Stimulated activated CD8-positive, alpha-beta memory T cell treated with anti-CD3 and anti-CD28 coated beads, Interleukin-15, amount 100 ng/mL, for 1 hour (primary cell): ENCODE measurements around the gene OPA3.
"Not testable (repeated sequence)": the region's sequence is repeated elsewhere in the genome, so short reads cannot be mapped to it uniquely, and the experiment has no call there.

Experiments used
- DNase-seq: peaks from one replicate; pipeline ENCODE4 v3.0.0-alpha.2; 2020; ENCODE audit warnings: low read depth

OPA3 gene

DNA sequence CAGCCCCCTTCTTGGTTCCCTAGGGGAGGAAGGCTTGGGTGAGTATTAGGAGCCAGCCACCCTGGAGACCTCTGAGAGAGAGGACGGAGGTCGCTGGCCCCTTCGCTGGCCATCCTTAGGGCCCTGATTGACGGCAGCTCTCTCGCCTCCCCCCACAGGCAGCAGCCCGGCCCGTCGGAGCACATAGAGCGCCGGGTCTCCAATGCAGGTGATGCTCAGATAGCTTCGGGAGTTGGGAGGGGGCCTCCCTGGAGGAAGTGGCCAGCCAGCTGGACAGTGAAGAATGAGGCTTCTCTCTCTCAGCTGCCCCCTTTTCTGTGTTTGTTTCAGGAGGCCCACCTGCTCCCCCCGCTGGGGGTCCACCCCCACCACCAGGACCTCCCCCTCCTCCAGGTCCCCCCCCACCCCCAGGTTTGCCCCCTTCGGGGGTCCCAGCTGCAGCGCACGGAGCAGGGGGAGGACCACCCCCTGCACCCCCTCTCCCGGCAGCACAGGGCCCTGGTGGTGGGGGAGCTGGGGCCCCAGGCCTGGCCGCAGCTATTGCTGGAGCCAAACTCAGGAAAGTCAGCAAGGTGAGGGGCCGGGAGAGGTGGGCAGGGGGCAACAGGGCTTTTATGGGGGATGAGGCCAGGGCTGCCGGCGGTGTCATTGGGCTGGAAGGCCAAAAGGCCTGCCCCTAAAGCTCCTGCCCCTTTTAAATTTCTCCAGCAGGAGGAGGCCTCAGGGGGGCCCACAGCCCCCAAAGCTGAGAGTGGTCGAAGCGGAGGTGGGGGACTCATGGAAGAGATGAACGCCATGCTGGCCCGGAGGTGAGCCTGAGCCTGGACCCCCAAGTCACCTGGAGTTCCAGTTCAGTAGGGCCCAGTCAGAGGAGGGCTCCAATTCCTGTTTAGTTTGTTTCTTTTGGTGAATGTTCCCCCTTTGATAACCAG lies 62.3 kb downstream of the OPA3 start:
- DNase-seq = no peak

DNA sequence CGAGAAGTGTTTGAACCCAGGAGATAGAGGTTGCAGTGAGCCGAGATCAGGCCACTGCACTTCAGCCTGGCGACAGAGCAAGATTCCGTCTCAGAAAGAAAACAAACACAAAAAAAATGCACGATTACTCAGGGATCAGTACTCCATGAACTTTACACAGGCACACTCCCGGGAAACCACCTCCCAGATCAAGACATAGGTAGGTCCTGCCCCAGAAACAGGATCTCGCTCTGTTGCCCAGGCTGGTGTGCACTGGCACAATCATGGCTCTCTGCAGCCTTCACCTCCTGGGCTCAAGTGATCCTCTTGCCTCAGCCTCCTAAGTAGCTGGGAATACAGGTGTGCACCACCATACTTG lies 66.2 kb downstream of the OPA3 start:
- DNase-seq = no peak

DNA sequence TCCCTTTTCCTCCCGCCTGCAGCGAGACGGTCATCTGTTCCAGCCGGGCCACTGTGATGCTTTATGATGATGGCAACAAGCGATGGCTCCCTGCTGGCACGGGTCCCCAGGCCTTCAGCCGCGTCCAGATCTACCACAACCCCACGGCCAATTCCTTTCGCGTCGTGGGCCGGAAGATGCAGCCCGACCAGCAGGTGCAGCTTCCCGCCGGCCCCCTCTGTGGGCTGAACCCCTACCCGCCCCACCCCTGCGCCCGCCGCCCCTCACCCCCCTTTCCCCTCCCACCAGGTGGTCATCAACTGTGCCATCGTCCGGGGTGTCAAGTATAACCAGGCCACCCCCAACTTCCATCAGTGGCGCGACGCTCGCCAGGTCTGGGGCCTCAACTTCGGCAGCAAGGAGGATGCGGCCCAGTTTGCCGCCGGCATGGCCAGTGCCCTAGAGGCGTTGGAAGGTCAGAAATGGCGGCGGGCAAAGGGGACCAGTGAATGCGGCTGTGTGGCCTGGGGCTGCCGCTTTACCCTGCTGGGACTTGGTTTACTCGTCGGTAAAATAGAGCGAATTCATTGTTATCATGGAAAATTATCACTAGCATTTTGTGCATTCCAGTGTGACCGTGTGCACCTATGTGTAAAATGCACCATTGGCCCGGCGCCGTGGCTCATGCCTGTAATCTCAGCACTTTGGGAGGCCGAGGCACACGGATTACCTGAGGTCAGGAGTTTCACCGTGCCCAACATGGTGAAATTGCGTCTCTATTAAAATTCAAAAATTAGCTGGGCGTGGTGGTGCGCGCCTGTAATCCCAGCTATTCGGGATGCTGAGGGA lies 66.7 kb downstream of the OPA3 start:
- DNase-seq = no peak

DNA sequence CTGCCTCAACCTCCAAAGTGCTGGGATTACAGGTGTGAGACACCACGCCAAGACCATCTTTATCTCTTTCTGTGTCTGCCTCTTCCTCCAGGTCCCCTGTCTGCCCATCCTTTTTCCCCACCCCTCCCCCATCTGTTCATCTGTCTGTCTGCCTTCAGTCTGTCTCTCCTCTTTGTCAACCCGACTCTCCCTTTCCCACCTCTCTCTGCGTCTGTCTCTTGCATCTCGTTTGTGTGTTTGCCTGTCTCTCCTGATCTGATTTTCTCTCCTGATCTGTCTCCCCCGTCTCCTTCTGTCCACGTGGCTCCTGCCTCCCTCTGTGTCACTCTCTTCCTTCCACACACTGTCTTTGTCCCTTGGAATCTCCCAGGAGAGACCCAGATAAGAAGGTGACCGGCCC lies 67.4 kb downstream of the OPA3 start:
- no peak for DNase-seq

DNA sequence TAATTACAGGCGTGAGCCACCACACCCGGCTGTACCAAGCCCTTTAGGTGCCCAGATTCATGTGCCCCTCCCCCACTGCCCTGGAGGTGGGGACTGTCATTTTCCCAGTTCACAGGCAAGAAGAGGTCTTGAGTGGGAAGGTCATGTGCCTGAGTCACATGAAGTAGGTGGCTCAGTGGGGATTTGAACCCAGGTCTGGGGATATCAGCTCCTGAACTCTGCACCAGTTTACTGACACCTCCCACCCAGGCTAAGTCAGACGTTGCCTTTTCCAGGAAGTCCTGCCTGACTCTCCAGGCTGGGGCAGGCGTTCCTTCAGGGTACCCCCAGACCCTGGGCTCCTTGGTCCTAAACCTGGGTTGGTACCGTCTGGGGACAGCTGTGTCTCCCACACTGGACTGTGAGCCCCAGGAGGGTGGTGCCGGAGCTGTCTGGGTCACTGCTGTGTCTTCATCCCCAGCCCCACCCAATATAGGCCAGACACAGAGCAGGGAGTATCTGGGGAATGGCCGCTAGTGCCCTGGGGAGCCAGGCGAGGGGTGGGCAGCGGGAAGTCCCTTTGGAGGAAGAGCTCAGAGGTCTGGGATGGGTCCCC lies 68.7 kb downstream of the OPA3 start:
- no peak for DNase-seq

DNA sequence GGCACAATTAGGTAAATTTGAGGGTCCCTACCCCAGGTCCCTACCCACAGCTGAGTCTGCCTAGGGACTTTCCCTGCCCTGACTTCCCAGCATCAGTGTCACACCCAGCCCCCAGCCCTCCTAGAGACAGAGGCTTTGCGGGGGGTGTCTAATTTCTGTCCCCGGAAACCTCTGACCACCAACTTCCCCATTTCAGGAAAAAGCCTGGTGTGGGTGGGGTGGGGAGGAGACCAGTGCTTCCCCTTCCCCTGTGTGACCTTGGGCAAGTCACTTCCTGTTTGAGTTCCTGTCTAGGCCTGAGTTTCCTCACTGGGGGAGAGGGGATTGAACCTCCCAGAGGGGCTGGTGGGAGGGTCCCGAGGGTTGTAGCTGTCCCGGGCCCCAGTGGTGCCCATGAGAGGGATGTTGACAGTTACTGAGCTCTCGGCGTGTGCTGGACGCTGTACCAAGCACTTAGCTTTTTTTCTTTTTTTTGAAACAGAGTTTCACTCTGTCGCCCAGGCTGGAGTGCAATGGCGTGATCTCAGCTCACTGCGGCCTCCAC lies 69.4 kb downstream of the OPA3 start:
- no peak for DNase-seq

DNA sequence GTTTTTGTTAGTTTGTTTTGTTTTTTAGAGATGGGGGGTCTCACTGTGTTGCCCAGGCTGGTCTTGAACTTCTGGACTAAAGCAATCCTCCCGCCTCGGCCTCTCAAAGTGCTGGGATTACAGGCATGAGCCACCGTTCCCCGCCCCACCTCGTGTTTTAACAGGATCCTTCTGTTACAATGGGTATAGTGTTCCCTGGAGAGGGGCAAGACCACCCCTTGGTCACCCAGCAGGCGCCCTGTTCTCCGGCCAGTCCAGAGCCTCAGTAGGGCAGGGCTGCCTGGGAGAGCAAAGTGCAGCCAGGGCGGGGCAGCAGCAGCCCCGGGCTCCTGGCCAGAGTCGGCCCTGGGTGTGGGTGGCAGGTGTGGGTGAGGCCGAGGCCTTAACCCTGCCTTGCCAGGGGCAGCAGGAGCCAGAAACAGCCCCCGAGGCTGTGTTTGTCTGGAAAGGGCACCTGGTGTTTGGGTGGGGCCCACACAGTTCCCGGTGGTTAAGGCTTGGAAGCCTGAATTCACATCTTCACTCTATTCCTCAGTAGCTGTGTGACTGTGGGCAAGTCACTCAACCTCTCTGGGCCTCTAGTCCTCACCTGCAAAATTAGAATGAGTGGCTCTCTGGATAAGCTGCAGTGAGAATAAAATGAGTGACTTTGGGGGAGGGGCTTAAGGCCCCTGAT lies 70.1 kb downstream of the OPA3 start:
- DNase-seq = no peak

DNA sequence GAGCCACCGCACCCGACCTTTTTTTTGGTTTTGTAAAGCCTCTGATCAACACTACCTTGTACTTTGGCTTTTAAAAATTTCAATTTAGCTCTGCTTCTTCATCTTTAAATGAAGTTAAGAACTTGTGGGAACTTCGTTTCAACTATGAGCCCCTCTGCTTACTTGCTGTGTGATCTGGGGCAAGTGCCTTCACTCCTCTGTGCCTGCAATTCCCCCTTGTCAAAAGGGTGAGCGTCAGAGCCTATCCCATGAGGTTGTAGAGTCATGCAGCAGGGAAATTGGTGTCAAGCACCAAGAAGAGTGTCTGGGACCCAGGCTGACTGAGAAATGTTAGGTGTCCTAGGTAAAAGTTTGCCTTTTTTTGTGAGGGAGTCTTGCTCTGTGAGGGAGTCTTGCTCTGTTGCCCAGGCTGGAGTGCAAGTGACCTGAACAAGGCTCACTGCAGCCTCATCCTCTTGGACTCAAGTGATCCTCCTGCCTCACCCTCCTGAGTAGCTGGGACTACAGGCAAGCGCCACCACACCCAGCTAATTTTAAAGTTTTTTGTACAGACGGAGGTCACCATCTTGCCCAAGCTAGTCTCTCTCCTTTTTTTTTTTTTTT lies 71.6 kb downstream of the OPA3 start:
- no peak for DNase-seq

DNA sequence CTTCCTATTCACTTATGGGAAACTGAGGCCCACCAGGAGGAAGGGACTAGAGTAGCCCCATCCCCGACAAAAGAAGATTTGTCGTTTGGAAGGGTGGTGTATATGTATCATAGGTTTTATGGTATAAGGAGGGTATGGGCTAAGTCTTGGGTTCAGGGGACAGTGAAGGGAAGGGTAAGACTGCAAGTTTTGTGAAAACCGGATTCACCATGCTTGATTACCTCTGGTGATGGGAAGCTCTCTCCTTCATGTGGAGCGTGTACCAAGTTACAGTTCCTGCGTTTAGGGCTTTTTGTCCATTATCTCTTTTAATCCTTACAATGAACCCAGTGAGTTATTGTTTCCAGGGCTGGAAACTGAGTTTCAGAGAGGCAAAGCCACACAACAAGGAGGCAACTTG lies 73.5 kb downstream of the OPA3 start:
- no peak for DNase-seq

DNA sequence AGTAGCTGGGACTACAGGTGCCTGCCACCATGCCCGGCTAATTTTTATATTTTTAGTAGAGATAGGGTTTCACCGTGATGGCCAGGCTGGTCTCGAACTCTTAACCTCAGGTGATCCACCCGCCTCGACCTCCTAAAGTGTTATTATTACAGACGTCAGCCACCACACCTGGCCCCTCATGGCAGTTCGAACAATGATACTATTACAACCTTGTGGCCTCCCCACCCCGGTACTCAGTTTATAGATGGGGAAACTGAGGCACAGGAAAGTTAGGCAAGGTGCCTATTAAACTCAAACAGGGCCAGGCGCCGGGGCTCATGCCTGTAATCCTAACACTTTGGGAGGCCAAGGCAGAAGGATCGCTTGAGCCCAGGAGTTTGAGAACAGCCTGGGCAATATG lies 74.2 kb downstream of the OPA3 start:
- not testable (repeated sequence) for DNase-seq

DNA sequence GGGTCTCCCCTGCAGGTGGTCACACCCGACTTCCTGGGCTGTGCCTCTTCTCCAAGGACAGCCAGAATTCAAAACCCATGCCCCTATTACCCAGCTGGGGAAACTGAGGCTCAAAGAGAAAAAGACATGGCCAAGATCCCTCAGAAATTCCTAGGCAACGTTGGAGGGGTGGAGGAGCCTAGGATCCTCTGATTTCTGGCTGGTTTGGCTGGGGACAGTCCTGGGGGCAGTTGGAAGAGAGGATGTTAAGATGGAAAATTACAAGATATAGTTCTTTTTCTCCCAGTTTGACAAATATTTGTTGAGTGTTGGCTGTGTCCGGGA lies 74.9 kb downstream of the OPA3 start:
- DNase-seq = no peak

DNA sequence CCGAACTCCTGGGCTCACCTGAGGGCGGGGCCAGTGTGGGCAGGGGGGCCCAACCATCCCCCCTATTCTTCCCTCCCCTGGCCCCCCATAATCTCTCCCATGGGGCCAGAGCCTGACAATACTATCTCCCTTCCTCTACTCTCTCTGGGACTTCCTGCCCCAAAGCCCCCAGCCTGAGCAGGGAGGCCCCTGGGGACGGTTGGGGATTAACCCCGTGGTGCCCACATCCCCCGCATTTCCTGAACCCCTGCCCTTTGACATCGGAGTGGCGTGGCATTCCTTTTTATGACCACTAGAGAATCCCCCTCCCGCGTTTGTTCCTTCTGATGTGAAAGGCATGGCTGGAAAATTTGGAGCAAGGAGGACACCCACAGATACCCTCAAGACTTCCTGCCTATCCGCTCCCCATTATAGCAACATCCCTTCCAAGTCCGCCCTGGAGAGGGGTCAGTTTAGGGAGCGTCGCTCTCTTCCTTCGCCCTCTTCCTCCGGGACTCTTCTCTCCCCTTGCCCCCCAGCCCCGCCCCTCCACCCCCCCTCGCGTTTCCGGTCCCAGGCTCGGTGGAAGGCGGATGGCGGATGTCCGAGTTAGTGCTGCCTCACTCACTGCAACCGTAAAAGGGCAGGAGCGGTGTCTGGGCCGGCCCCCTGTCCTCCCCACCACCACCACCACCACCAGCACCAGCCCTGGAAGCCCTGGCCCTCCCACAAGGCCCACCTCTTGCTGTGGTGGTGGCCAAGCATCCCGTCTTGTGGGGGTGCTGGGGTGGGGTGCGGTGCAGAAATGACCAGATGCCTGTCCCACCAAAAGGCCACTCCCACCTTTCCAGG lies 75.5 kb downstream of the OPA3 start:
- no peak for DNase-seq

DNA sequence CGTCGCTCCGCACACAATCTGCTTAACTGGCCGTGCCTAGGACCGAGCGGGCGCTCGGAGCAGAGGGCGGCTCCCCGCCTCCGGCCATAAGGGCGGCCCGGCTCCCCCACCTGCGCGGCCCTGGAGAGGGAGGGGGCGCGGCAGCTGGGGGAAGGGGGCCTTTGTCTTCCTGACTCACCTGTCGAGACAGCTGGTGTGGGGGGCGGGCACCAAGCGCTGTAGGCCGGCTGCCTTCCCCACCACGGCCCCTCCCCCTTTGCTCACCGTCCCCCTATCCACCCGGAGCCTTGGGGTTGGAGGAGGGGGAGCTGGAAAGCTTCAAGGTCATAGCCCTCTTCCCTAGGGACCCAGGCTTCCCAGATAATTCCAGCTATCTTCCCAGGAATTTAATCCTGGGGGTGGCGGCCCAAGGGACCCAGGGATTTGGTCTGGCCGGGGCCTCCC lies 76.2 kb downstream of the OPA3 start:
- no peak for DNase-seq

DNA sequence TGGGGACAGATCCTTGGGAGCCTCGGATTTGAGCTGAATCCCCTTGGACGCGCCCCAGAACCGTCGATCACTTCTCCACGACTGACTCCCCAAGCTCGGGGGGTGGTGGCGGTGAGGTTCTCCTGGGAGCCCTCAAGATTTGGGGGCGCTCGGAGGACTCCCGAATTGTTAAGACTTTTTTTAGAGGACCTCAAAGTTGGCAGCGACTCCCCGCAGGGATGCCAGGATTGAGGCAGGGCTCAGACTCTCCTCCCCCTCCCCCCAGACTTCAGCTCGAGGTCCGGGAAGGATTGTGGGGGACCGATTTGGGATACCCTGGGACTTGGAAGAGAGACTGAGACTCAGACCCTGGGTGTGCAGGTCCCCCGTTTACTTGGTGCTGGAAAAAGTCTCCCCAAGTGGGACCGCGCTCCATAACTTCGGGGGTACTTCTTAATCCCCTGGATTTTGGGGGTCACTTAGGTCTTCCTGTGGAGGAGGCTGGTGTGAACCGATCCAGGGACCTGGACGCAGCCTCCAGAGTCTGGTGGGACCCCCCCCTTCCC lies 76.7 kb downstream of the OPA3 start:
- DNase-seq = no peak

DNA sequence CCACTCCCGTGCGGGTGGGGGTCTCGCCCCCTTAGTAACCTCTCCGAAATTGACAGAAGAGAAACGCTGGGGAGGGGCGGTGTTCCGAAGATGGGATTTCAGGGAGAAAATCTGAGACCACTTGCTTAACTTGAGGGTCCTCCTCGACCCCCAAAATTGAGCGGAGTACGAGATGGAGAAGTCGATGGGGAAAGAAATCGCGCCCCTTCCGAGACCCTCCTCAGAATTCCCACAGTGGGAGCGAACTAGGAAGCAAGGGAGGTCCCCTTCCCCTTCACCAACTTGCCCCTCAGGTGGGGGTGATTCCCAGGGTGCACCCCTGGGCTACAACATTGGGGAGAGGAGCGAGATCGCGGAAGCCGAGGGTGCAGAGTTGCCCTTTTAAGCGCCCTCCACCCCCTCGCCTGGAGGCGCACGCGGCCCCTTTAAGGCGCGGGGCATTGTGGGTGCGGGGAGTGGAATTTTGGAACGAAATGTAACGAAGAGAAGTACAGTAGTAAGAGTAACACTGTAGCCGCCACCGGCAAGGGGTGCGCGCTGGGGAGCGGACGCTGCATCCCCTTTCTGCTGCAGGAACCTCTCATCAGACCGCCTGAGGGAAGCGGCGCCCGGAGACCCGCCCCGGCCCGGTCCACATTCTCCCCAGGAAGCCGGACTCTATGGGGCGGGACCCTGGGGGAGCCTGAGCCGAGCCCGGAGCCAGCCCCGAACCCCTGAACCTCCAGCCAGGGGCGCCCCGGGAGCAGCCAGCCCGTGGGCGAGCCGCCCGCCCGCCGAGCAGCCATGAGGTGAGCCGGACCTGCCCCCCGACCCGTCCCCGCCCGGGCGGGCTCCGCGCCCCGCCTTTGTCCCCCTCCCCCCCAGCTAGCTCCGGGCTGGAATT lies 77.4 kb downstream of the OPA3 start, which contains the start of gene VASP:
TSS of gene VASP (plus strand) at position 491 of the 883 bp plus-strand sequence. CDS start at position 784, 293 bp downstream.
- peak; percentile 85 for DNase-seq

DNA sequence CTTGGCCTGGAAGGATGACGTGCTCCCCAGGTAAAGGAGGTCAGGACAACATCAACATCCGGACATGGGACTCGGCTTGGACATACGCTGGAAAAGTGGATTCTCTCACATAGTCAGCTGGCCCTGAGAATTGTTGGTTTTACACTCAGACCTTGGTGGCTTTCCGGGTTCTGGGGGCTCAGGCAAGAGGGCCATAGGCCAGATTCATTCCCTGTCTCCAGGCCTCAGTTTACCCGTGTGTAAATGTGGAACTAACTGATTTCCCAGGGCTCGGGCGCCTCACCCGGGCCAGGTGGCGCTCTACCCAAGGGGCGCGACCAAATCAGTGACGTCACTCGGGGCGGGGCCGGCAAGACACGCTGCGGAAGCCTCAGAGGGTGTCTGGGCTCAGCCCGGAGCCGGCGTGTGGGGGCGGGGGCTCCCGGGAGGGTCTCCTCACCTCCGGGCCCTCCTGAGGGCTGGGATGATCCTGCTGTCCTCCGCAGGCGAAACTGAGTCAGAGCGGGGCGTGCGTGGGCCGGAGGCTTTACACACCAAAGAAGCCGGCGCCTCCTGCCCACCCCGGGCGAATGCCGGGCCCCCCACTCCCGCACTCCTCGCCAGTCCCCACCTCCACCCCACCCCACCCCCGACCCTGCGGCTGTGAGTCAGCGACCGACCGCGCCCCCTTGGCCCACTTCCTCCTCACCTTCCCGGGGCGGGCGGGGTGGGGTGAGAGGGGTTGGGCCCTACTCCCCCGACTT lies 78.2 kb downstream of the OPA3 start:
- peak; percentile 97 for DNase-seq

DNA sequence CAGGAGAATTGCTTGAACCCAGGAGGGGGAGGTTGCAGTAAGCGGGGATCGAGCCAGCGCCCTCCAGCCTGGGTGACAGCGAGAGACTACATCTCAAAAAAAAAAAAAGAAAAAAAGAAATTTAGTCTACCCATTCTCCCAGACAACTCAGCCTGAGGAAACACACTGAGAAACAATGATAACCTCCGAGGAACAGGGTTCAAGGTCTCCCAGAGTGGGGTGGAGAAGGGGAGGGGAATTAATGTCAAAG lies 78.7 kb downstream of the OPA3 start:
- no peak for DNase-seq

DNA sequence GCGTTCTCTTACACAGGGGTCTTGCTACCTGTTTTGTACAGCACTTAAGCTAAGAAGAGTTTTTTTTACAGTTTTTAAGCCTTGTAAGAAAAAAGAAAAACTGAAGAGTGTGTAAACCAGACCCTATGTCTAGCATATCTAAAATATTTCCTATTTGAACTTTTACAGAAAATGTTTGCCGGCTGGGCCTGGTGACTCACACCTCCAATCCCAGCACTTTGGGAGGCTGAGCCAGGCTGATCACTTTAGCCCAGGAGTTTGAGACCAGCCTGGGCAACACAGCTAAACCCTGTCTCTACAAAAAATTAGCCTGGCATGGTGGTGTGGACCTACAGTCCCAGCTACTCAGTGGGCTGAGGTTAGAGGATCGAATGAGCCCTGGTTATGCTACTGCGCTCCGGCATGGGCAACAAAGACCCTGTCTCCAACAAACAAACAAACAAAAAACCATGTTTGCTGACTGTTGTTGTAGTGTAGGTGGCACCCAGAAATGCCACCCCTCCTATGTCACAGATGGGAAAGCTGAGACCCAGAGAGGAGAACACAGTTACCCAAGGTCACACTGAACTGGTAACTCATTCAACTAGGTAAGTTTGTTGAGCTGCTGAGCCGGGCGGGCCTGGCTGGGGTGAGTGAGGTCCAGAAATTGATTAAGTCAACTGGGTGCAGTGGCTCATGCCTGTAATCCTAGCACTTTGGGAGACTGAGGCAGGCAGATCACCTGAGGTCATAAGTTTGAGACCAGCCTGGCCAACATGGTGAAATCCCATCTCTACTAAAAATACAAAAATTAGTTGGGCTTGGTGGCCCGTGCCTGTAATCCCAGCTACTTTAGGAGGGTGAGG lies 79.2 kb downstream of the OPA3 start:
- no peak for DNase-seq
